Measurements from ENCODE around the gene BTBD19.
A peak's percentile ranks its signal among the peaks of the same experiment; 100 is the strongest.

DNA sequence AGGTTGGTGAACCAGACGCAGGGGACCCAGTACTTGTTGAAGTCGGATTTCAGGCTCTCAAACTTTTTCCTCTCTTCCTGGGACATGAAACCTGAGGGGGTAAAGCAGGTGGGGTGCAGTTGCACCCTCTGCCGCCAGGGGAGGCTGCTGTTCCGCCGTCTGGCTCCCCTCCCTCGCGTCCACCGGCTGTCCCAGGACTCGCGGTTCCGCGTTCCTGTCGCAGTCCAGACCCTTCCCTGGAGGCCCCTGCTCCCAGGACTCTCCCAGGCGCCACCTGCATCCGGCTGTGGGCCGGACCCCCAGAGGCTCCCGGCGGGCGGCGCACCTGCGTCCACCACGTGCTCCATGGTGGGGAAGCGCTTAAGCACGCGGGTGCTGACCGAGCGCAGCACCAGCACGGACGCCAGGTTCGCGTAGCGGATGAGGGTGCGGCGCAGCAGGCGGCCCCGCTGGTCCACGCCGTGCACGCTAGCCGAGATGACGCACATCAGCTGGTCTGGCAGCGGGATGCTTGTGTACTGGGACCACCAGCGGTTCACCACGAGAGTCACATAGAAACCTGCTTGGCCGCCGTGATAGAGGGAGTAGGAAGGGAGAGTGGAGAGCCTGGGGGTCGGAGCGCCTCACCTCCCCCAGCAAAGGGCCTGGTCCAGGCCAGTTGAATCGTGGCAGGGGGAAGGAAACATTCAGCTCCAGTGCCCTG, 22.0 kb upstream of the BTBD19 start:
- TF ChIP-seq, protein P1, sequence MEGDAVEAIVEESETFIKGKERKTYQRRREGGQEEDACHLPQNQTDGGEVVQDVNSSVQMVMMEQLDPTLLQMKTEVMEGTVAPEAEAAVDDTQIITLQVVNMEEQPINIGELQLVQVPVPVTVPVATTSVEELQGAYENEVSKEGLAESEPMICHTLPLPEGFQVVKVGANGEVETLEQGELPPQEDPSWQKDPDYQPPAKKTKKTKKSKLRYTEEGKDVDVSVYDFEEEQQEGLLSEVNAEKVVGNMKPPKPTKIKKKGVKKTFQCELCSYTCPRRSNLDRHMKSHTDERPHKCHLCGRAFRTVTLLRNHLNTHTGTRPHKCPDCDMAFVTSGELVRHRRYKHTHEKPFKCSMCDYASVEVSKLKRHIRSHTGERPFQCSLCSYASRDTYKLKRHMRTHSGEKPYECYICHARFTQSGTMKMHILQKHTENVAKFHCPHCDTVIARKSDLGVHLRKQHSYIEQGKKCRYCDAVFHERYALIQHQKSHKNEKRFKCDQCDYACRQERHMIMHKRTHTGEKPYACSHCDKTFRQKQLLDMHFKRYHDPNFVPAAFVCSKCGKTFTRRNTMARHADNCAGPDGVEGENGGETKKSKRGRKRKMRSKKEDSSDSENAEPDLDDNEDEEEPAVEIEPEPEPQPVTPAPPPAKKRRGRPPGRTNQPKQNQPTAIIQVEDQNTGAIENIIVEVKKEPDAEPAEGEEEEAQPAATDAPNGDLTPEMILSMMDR (IDR thresholded peaks at IDR 0.05) = peak; percentile 100
- TF ChIP-seq EZH2 (IDR thresholded peaks at IDR 0.05; ENCODE audit: borderline replicate concordance, insufficient read depth, low read depth, low read length, poor library complexity, severe bottlenecking) = no peak
